Kidney epithelial cell (primary cell): ENCODE data around the gene KIF5B. TPM values are rescaled to one million over a fixed set of nuclear protein-coding genes. Genes with fewer than 3 reads are reported as not detected.
"Not testable (repeated sequence)": the region's sequence is repeated elsewhere in the genome, so short reads cannot be mapped to it uniquely, and the experiment has no call there.

ENCODE experiments used
- DNase-seq: peaks from one replicate; pipeline ENCODE4 v3.0.0-alpha.2; 2010; ENCODE audit warnings: low read depth
- H3K27me3 ChIP-seq: 2 replicates; pipeline ENCODE4 v1.6.0; 2011; ENCODE audit warnings: low read length; ENCODE audit not compliant: control insufficient read depth, insufficient read depth
- H3K36me3 ChIP-seq: 2 replicates; pipeline ENCODE4 v1.5.1; 2011; ENCODE audit warnings: low read length; ENCODE audit not compliant: control insufficient read depth, insufficient read depth
- H3K4me3 ChIP-seq: 2 replicates; pipeline ENCODE4 v1.5.1; 2011; ENCODE audit warnings: low read depth, mild to moderate bottlenecking, control low read depth, low read length
- total RNA-seq: library from RNA; depleted of rRNA; stranded (reverse); fragments of >200 nt; gene quantifications from 2 replicates; pipeline ENCODE4 v1.2.3, GENCODE V29; 2015
- TF ChIP-seq, protein P1 (sequence below): IDR thresholded peaks from 2 replicates; pipeline ENCODE4 v1.5.1; 2011; ENCODE audit warnings: mild to moderate bottlenecking, moderate library complexity, low read length, control low read depth, inconsistent platforms; ENCODE audit not compliant: insufficient read depth, poor library complexity, severe bottlenecking

KIF5B gene
- total RNA-seq, 1 donor from 2014 or later: 147 TPM

DNA sequence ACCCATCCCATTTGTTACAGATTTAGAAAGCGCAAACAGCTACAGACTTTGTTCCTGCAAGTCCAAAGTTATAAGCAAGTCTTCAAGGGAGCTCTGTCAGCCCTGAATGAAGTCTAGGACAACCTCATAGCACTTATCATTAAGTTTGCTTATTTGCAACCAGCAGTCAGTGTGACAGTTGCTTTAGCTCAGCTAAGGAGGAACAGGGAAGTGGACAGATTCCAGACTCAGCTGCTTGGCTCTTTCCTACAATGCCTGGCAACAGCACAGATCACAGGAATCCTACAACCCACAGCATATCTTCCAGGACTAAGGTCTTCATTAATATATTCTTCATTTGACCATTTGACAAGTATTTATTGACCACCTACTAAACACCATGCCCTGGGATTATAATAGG lies 17.4 kb upstream of the KIF5B start:
- Histone ChIP-seq H3K4me3 (no peak overlapping the region), H3K27me3 (no peaks in the 10 kb centered on the region), H3K36me3 (no peaks in the 10 kb centered on the region)
- DNase-seq: no peak
- TF ChIP-seq, protein P1, sequence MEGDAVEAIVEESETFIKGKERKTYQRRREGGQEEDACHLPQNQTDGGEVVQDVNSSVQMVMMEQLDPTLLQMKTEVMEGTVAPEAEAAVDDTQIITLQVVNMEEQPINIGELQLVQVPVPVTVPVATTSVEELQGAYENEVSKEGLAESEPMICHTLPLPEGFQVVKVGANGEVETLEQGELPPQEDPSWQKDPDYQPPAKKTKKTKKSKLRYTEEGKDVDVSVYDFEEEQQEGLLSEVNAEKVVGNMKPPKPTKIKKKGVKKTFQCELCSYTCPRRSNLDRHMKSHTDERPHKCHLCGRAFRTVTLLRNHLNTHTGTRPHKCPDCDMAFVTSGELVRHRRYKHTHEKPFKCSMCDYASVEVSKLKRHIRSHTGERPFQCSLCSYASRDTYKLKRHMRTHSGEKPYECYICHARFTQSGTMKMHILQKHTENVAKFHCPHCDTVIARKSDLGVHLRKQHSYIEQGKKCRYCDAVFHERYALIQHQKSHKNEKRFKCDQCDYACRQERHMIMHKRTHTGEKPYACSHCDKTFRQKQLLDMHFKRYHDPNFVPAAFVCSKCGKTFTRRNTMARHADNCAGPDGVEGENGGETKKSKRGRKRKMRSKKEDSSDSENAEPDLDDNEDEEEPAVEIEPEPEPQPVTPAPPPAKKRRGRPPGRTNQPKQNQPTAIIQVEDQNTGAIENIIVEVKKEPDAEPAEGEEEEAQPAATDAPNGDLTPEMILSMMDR: no peak

DNA sequence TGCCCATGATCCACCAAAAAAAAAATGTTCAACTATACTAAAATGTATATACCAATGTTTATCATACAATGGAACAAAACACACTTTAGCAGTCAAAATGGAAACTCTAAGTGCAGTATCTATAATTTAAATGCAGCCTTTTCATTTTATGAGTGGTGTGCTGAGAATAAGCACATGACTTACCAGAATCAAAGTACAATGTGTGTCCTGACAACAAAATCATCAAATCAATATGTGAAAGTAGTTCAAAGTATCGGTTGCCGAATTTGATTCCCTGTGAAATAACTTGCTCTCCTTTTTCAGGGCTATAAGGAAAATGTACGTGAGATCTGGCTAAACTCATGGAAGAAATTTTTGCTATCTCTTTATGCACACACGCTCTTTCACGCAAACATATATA lies 16.9 kb upstream of the KIF5B start:
- TF ChIP-seq, protein P1: no peak
- no peak overlapping the region for H3K4me3 ChIP-seq
- H3K27me3 ChIP-seq: no peaks in the 10 kb centered on the region
- H3K36me3 ChIP-seq: no peaks in the 10 kb centered on the region
- DNase-seq: no peak

DNA sequence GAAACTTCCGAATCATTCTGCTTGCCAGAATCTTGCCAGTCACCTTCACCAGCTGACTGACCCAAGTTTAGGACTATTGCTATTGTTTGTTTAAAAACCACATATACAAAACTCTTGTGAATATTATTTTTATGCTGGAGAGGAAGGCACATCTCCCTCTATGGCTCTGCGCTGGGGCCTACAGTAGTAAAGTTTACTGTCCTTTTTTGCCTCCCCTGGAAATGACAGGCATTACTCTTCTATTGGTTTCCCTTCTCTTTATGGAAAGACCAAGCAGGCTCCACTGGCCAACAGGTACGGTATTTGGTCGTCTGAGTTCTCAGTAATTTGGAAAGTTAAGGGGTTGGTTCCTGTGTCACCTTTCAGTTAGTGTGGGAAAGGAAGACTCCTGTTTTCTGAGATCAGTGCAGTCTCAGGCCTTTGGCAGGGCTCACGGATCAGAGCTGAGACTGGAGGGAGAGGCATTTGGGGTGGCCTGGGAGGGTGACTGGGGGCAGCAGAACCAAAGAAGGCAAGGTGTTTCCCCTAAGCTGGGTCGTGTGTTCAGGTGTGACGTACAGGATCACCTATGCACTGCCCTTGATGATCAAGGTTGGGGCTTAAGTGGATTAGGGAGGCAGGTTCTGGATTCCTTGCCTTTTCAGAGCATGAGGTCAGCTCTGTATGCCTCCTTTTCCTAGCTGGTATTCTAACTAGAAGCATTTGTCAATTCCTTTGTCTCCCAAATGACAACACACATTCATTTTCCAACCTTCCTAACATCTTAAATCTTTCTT lies 16.0 kb upstream of the KIF5B start:
- H3K36me3 ChIP-seq: no peaks in the 10 kb centered on the region
- DNase-seq: no peak
- H3K27me3 ChIP-seq: no peaks in the 10 kb centered on the region
- TF ChIP-seq, protein P1: no peak
- H3K4me3 ChIP-seq: no peak overlapping the region

DNA sequence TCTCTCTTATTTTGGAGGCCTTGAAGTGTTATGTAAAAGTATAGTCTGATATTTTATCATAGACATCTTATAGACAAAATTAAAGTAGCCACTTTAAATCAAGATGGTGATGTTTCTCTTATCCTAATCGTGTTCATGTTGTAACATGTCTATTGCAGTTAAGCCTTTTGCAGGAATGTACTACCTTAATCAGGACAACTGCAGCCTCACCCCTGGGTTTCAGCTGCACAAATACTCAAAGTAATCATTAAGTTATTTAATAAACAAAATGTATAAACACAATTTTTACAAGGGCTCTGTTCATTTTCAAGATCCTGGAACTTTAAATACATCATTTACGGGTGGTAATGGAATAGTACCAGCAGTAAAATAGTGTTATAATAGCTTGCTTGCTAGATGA lies 14.4 kb upstream of the KIF5B start:
- Histone ChIP-seq H3K4me3 (no peak overlapping the region), H3K27me3 (no peaks in the 10 kb centered on the region), H3K36me3 (no peaks in the 10 kb centered on the region)
- TF ChIP-seq, protein P1: no peak
- DNase-seq: no peak

DNA sequence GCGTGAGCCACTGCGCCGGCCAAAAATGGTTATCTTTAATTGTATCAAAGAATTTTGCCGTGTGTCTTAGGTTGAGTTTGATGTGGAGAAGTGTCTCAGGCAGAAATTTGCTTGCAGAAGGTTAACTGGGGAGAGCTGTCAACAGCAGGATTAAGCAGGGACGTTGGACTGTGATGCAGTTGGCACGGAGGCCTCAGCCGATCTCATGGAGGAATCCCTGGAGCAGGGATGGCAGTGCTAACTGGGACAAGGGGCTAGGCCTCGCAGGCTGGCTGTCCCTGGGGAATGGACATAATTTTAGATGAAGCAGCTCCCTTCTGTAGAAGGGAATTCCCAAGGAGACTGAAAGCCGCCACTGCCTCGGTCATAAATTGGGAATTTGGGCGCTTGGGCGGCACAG lies 12.3 kb upstream of the KIF5B start:
- no peaks in the 10 kb centered on the region for H3K36me3 ChIP-seq
- H3K4me3 ChIP-seq: no peak overlapping the region
- no peaks in the 10 kb centered on the region for H3K27me3 ChIP-seq
- TF ChIP-seq, protein P1: no peak
- no peak for DNase-seq

DNA sequence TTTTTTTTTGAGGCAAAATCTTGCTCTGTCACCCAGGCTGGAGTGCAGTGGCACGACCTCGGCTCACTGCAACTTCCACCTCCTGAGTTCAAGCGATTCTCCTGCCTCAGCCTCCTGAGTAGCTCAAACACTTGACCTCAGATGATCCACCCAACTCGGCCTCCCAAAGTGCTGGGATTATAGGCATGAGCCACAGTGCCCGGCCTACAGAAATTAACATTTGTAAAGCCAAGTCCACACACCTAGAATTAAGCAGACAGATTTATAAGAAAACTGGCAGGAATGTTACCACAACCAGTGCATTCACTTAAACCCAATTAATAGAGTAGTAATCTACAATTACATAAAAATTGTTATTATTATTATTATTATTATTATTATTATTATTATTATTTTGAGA lies 11.7 kb upstream of the KIF5B start:
- H3K36me3 ChIP-seq, H3K27me3 ChIP-seq, DNase-seq, H3K4me3 ChIP-seq: not testable (repeated sequence)
